Sigmoid colon (tissue), 4 donors: Measurements from ENCODE around the gene CYP20A1.

Experiments
- CTCF ChIP-seq, 4 experiments: fragments of 450-650 bp in 3 of 4; fragments of 200-600 bp in 1 of 4; IDR thresholded peaks; one replicate each; pipeline ENCODE4 v1.5.1; 2016 to 2019; ENCODE audit warnings: antibody characterized with exemption in 4 of 4, mild to moderate bottlenecking in 3 of 4, moderate library complexity in 2 of 4
- EP300 ChIP-seq, 4 donors: sonication (generic); formaldehyde crosslinking; IDR thresholded peaks; one replicate each; pipeline ENCODE4 v1.6.1; 2017; ENCODE audit warnings: antibody characterized with exemption in 4 of 4
- POLR2A ChIP-seq, 2 donors: fragments of 450-650 bp; IDR thresholded peaks; one replicate each; pipeline ENCODE4 v1.6.1; 2016; ENCODE audit warnings: antibody characterized with exemption in 2 of 2, mild to moderate bottlenecking in 2 of 2, moderate library complexity in 2 of 2
- POLR2AphosphoS5 ChIP-seq, 4 donors: sonication (generic); formaldehyde crosslinking; IDR thresholded peaks; one replicate each; pipeline ENCODE4 v1.6.1; 2017; ENCODE audit warnings: antibody characterized with exemption in 4 of 4

DNA sequence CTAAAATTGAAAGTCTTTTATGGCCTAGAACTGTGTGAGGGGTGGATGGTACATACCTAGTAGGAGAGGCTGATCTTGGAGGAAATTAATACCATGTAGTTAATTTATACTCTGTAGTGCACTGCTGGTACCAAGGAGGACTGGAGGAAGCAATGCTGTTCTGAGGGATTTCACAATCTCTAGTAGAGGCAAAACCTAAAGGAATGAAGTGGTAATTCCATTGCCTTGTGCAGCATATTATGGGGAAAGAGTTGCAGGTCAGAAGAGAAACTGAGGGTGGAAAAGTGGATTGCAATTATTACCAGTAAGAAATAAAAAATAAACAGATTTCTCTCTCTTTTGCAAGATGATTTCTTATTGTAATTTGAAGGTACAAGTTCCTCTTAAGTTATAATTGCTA, 91.6 kb downstream of the CYP20A1 start:
- TF ChIP-seq POLR2A (IDR thresholded peaks at IDR 0.05) = no peak
- TF ChIP-seq EP300 (IDR thresholded peaks at IDR 0.05) = no peak
- no peak for TF ChIP-seq CTCF (IDR thresholded peaks at IDR 0.05)
- TF ChIP-seq POLR2AphosphoS5 (IDR thresholded peaks at IDR 0.05) = no peak
